Astrocyte (in vitro differentiated cells and primary cell): ENCODE measurements around the gene F11. TPM values are rescaled to one million over a fixed set of nuclear protein-coding genes. Genes with fewer than 3 reads are reported as not detected.
"Not testable (repeated sequence)": the region's sequence is repeated elsewhere in the genome, so short reads cannot be mapped to it uniquely, and the experiment has no call there.

ENCODE experiments used
- DNase-seq: peaks from one replicate; pipeline ENCODE4 v3.0.0-alpha.2; 2010; ENCODE audit warnings: low read depth
- FAIRE-seq: peaks from 2 replicates; lab custom pipeline; 2011; peaks lifted over from hg19 to GRCh38; lab: Jason Lieb, UNC
- H2AFZ ChIP-seq: 2 replicates; pipeline ENCODE4 v1.6.0; 2012; ENCODE audit warnings: low read depth, low read length, inconsistent platforms
- H3K27ac ChIP-seq: 2 replicates; pipeline ENCODE4 v1.5.1; 2011; ENCODE audit warnings: low read depth, low read length, inconsistent platforms
- H3K27me3 ChIP-seq: 2 replicates; pipeline ENCODE4 v1.6.0; 2011; ENCODE audit warnings: low read length, inconsistent platforms; ENCODE audit not compliant: insufficient read depth
- H3K36me3 ChIP-seq: 2 replicates; pipeline ENCODE4 v1.5.1; 2011; ENCODE audit warnings: low read length, inconsistent platforms; ENCODE audit not compliant: insufficient read depth
- H3K4me1 ChIP-seq: 2 replicates; pipeline ENCODE4 v1.5.1; 2011; ENCODE audit warnings: low read length, inconsistent platforms; ENCODE audit not compliant: insufficient read depth
- H3K4me2 ChIP-seq: 2 replicates; pipeline ENCODE4 v1.6.0; 2012; ENCODE audit warnings: low read length, inconsistent platforms
- H3K4me3 ChIP-seq: 2 replicates; pipeline ENCODE4 v1.5.1; 2011; ENCODE audit warnings: low read depth, mild to moderate bottlenecking, low read length, inconsistent platforms; ENCODE audit not compliant: insufficient read depth
- H3K79me2 ChIP-seq: 2 replicates; pipeline ENCODE4 v1.6.0; 2012; ENCODE audit warnings: mild to moderate bottlenecking, low read length, inconsistent platforms; ENCODE audit not compliant: insufficient read depth
- H3K9ac ChIP-seq: 2 replicates; pipeline ENCODE4 v1.6.0; 2012; ENCODE audit warnings: mild to moderate bottlenecking, low read length, inconsistent platforms
- H3K9me3 ChIP-seq: 2 replicates; pipeline ENCODE4 v1.5.1; 2012; ENCODE audit warnings: low read depth, mild to moderate bottlenecking, low read length, inconsistent platforms; ENCODE audit not compliant: insufficient read depth
- H4K20me1 ChIP-seq: 2 replicates; pipeline ENCODE4 v1.6.0; 2012; ENCODE audit warnings: low read length, inconsistent platforms; ENCODE audit not compliant: insufficient read depth
- H3K27ac Mint-ChIP-seq: one replicate; pipeline ENCODE4 v1.8.0; 2021; ENCODE audit warnings: mild to moderate bottlenecking, mixed read lengths; ENCODE audit not compliant: unreplicated experiment
- H3K27me3 Mint-ChIP-seq: one replicate; pipeline ENCODE4 v1.8.0; 2021; ENCODE audit warnings: low read depth, mixed read lengths; ENCODE audit not compliant: unreplicated experiment
- H3K36me3 Mint-ChIP-seq: one replicate; pipeline ENCODE4 v1.8.0; 2021; ENCODE audit warnings: low read depth, mixed read lengths; ENCODE audit not compliant: unreplicated experiment
- H3K4me1 Mint-ChIP-seq: one replicate; pipeline ENCODE4 v1.8.0; 2021; ENCODE audit warnings: low read depth, mixed read lengths; ENCODE audit not compliant: unreplicated experiment
- H3K4me3 Mint-ChIP-seq: one replicate; pipeline ENCODE4 v1.8.0; 2021; ENCODE audit warnings: mild to moderate bottlenecking, moderate library complexity, mixed read lengths; ENCODE audit not compliant: unreplicated experiment
- H3K9me3 Mint-ChIP-seq: one replicate; pipeline ENCODE4 v1.8.0; 2021; ENCODE audit warnings: mild to moderate bottlenecking, mixed read lengths; ENCODE audit not compliant: unreplicated experiment
- CTCF ChIP-seq: IDR thresholded peaks from 2 replicates; pipeline ENCODE4 v1.5.1; 2011; ENCODE audit warnings: low read depth, mild to moderate bottlenecking, inconsistent platforms, low read length, moderate library complexity; ENCODE audit not compliant: insufficient read depth
- EZH2 ChIP-seq: IDR thresholded peaks from 2 replicates; pipeline ENCODE4 v1.6.1; 2012; ENCODE audit warnings: mild to moderate bottlenecking, low read length, inconsistent platforms; ENCODE audit not compliant: insufficient read depth
- total RNA-seq: library from RNA; stranded (reverse); gene quantifications from 2 replicates; pipeline ENCODE4 v1.2.1, GENCODE V29; 2021

Gene F11
- total RNA-seq, 1 donor from 2014 or later: not detected

DNA sequence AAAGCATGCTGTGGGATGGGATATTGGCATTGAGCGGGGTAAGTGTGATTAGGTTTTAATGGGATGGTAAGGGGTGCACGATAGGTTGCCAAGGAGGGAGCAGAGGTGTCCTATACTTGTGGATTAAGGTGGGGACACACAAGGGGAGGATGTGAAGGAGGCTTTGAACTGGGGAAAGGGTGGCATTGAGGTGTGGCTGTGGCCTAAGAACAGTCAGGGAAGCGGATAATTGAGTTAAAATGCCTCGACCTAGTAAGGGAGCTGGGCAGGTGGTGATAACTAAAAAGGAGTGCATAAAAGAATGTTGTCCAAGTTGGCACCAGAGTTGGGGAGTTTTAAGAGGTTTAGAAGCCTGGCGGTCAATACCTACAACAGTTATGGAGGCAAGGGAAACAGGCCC is 21.2 kb upstream of the F11 start:
- H3K4me2 ChIP-seq: no peak overlapping the region
- peaks cover 12% of the 10 kb centered on the region for H3K9me3 Mint-ChIP-seq

GRCh38 chr4:186247062-186247752 is 18.8 kb upstream of the F11 start:
- not testable (repeated sequence) for H2AFZ ChIP-seq, H3K4me3 Mint-ChIP-seq, H3K27ac ChIP-seq, H3K27me3 ChIP-seq, H3K4me3 ChIP-seq, H3K9ac ChIP-seq, H3K9me3 ChIP-seq, H3K4me2 ChIP-seq, FAIRE-seq, H3K36me3 Mint-ChIP-seq, H4K20me1 ChIP-seq, H3K27ac Mint-ChIP-seq, H3K36me3 ChIP-seq, H3K79me2 ChIP-seq, H3K27me3 Mint-ChIP-seq, H3K4me1 ChIP-seq, H3K4me1 Mint-ChIP-seq, DNase-seq
- peaks cover 12% of the 10 kb centered on the region for H3K9me3 Mint-ChIP-seq

More for the DNA sequence above, 21.2 kb upstream of the F11 start:
- Histone ChIP-seq H3K36me3 (no peaks in the 10 kb centered on the region), H4K20me1 (no peaks in the 10 kb centered on the region), H3K4me3 (no peak overlapping the region), H3K9ac (no peak overlapping the region), H3K9me3 (no peaks in the 10 kb centered on the region), H3K4me1 (no peaks in the 10 kb centered on the region), H3K79me2 (no peaks in the 10 kb centered on the region), H3K27me3 (no peaks in the 10 kb centered on the region), H2AFZ (no peak overlapping the region), H3K27ac (no peak overlapping the region)
- Mint-ChIP-seq H3K4me3 (no peak overlapping the region), H3K27ac (no peak overlapping the region), H3K36me3 (no peaks in the 10 kb centered on the region), H3K4me1 (no peaks in the 10 kb centered on the region), H3K27me3 (no peaks in the 10 kb centered on the region)
- FAIRE-seq (no peak), DNase-seq (no peak)
- TF ChIP-seq CTCF: no peak
- no peak for TF ChIP-seq EZH2

GRCh38 chr4:186248643-186249042 is 17.3 kb upstream of the F11 start:
- H4K20me1 ChIP-seq: no peaks in the 10 kb centered on the region
- H3K4me3 ChIP-seq: no peak overlapping the region
- FAIRE-seq: no peak

More at GRCh38 chr4:186248643-186249042, 17.3 kb upstream of the F11 start:
- no peak overlapping the region for H3K27ac Mint-ChIP-seq
- Histone ChIP-seq H3K27ac (no peak overlapping the region), H2AFZ (no peak overlapping the region), H3K79me2 (no peaks in the 10 kb centered on the region), H3K9ac (no peak overlapping the region), H3K4me1 (no peaks in the 10 kb centered on the region), H3K27me3 (no peaks in the 10 kb centered on the region), H3K36me3 (no peaks in the 10 kb centered on the region), H3K9me3 (no peaks in the 10 kb centered on the region), H3K4me2 (no peak overlapping the region)
- peaks cover 12% of the 10 kb centered on the region for H3K9me3 Mint-ChIP-seq
- no peaks in the 10 kb centered on the region for H3K36me3 Mint-ChIP-seq
- TF ChIP-seq EZH2 (no peak), CTCF (no peak)
- no peak for DNase-seq
- no peaks in the 10 kb centered on the region for H3K27me3 Mint-ChIP-seq
- no peaks in the 10 kb centered on the region for H3K4me1 Mint-ChIP-seq
- H3K4me3 Mint-ChIP-seq: no peak overlapping the region
